Large intestine (tissue), 3 donors: ENCODE data around the gene LYSMD3. TPM values are rescaled to one million over a fixed set of nuclear protein-coding genes. Genes with fewer than 3 reads are reported as not detected.

Experiments
- DNase-seq, 2 donors: peaks; one replicate each; pipeline versions ENCODE4 v3.0.0 to v3.0.0-alpha.2; 2013
- H3K27ac ChIP-seq: one replicate; pipeline ENCODE4 v1.5.1; 2013; ENCODE audit warnings: low read length
- H3K27me3 ChIP-seq: 2 replicates; pipeline ENCODE4 v1.6.1; 2013; ENCODE audit warnings: low read length; ENCODE audit not compliant: control insufficient read depth, insufficient read depth
- H3K36me3 ChIP-seq: 2 replicates; pipeline ENCODE4 v1.6.1; 2013; ENCODE audit warnings: low read length; ENCODE audit not compliant: control insufficient read depth, insufficient read depth
- H3K4me1 ChIP-seq: one replicate; pipeline ENCODE4 v1.6.1; 2013; ENCODE audit warnings: low read length; ENCODE audit not compliant: control insufficient read depth, insufficient read depth
- H3K4me3 ChIP-seq: one replicate; pipeline ENCODE4 v1.5.1; 2013; ENCODE audit warnings: low read length
- H3K9me3 ChIP-seq: one replicate; pipeline ENCODE4 v1.6.1; 2013; ENCODE audit warnings: mild to moderate bottlenecking, low read depth, low read length, moderate library complexity; ENCODE audit not compliant: control insufficient read depth
- WGBS: methylation state at CpG from one replicate; pipeline ENCODE4 v1.1.5; 2013; ENCODE audit warnings: low lambda C conversion rate; ENCODE audit not compliant: insufficient coverage; 5-methylcytosine and 5-hydroxymethylcytosine counted together
- polyA plus RNA-seq: library from polyadenylated mRNA; unstranded; fragments of 120-200 nt; gene quantifications from one replicate; pipeline ENCODE4 v1.2.1, GENCODE V29; 2013

The LYSMD3 gene
- polyA plus RNA-seq, 1 donor, result 25.4 TPM

- Histone ChIP-seq H3K36me3 (no peaks in the 10 kb centered on the region), H3K9me3 (no peaks in the 10 kb centered on the region), H3K27me3 (no peaks in the 10 kb centered on the region), H3K4me1 (no peaks in the 10 kb centered on the region), H3K4me3 (peak overlapping the region; percentile 60), H3K27ac (peak overlapping the region; percentile 68)
- whole genome bisulfite sequencing, result no CpG with 5 or more reads among the region's 56 CpGs
- DNase-seq, result peak; percentile 12 to 70
Observed at GRCh38 chr5:90473396-90474234, 55.8 kb downstream of the LYSMD3 start.

GRCh38 chr5:90472783-90473395 is 56.5 kb downstream of the LYSMD3 start:
- DNase-seq, result no peak
- Histone ChIP-seq H3K36me3 (no peaks in the 10 kb centered on the region), H3K4me3 (peak overlapping the region; percentile 60), H3K27me3 (no peaks in the 10 kb centered on the region), H3K27ac (peak overlapping the region; percentile 68), H3K4me1 (no peaks in the 10 kb centered on the region), H3K9me3 (no peaks in the 10 kb centered on the region)
- 51% methylated on average over 3 of the region's 9 CpGs for WGBS

Other genes with a start within 250 kb of the LYSMD3 start
- 34.6 TPM for gene CETN3, start 119.8 kb downstream of the LYSMD3 start, polyA plus RNA-seq
- gene MBLAC2, start 54.8 kb downstream of the LYSMD3 start, polyA plus RNA-seq, result 9.4 TPM
- 2.7 TPM for gene POLR3G, start 54.7 kb downstream of the LYSMD3 start, polyA plus RNA-seq
- 3.0 TPM for gene ADGRV1, start 29.2 kb upstream of the LYSMD3 start, polyA plus RNA-seq